Pulmonary artery endothelial cell (primary cell): Measurements from ENCODE around the gene TOX4. TPM values are rescaled to one million over a fixed set of nuclear protein-coding genes. Genes with fewer than 3 reads are reported as not detected.
"Not testable (repeated sequence)": the region's sequence is repeated elsewhere in the genome, so short reads cannot be mapped to it uniquely, and the experiment has no call there.

Source experiments
- DNase-seq: peaks from one replicate; pipeline ENCODE4 v3.0.0-alpha.2; 2011; ENCODE audit warnings: low read depth, low spot score
- total RNA-seq: library from RNA; depleted of rRNA; stranded (reverse); fragments of >200 nt; gene quantifications from 2 replicates; pipeline ENCODE4 v1.2.3, GENCODE V29; 2014

The TOX4 gene
- total RNA-seq, 1 donor from 2014 or later: 22.3 TPM

DNA sequence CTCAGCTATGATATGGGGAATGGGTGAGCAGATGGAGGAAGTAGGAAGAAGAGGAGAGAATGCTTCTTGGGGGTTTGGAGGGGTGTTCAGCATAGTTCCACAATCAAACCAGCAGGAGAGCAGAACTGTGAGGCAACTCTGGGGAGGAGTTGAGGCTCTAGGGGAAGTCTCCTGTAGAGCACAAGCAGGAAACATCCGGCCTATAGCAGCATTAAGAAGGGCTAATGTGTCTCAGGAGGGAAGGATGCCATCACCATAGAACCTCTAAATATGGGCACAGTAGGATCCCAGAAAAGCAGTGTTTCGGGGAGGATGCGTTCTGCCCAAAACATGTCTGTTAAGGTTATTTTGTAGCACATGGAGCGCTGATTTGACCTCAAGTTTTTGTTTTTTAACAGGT is 57.6 kb downstream of the TOX4 start:
- DNase-seq: no peak

- no peak for DNase-seq
Measured at GRCh38 chr14:21535545-21536417, 58.8 kb downstream of the TOX4 start.

DNA sequence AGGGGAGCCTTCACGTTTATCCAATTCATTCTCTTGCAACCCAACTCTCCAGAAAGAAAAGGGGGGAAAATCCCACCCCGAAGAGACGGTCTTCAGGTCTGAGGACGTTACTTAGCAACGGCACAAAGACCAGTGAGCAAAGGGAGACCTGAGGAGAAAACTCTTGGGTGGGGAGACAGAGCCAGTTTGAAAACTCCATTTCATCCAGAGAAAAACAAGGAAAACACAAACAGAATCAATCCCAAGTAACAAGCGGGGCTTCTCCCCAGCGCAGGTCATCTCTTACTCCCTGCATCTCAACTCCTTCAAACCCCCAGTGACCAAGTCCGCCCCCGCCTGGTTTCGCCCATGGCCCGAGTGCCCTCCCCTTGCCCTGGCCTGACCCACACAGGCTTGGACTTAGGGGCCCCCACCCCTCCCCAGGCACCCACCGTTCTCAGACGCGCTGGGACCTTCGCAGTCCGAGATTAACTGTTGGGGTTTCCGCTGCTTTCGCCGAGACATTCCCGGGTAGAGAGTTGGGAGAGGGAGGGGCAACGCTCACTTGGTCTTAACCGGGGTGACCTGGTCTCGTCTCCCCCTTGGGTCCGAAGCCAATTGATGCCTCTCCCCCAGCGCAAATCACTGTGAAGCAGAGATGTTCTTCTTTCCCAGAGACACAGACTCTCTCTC is 59.6 kb downstream of the TOX4 start:
- no peak for DNase-seq

GRCh38 chr14:21537090-21537424 is 60.1 kb downstream of the TOX4 start:
- no peak for DNase-seq

GRCh38 chr14:21539189-21539940 is 62.4 kb downstream of the TOX4 start:
- no peak for DNase-seq

DNA sequence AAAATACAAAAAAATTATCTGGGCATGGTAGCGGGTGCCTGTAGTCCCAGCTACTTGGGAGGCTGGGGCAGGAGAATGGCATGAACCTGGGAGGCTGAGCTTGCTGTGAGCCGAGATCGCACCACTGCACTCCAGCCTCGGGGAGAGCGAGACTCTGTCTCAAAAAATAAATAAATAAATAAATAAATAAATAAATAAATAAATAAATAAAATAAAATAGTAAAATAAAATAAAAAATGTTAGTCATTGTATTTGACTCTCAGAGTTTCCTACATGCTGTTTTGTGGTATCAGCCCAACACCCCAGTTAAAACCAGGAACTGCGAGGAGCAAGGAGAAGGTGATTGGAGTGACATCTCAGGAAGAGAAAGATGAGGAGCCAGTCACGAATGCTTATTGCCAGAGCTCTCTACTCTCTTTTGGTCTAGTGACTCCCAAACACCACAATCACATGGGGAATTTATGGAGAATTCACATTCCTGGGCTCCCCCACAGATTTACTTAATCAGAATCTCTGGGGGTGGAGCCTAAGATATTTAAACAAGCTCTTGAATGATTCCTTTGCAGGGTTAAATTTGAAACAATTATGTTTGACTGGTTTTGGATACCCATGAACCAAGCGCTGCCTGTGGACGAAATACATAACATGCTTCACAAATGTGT is 64.5 kb downstream of the TOX4 start:
- DNase-seq: no peak

DNA sequence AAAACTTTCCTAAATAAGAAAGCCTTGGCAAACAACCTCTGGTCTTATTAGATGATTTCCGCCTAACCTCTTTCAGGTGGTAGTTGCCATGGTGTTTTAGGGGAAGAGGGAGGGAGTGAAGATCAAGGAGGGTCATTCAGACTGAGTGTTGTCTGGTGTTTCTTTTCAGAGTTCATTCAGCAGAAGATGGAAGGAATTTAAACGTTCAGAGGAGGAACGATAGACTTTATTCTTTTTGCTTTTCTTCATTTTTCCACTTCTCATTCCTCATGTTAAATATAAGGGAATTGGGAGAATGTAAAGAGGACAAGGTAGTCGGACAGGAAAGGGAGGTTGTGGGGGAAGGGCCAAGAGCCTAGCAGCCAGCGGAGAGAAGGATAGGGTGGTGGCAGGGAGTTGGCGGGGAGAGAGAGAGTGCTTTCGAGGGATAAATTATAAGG is 66.5 kb downstream of the TOX4 start:
- no peak for DNase-seq

- no peak for DNase-seq
Measured at GRCh38 chr14:21543963-21544362, 67.0 kb downstream of the TOX4 start.

- not testable (repeated sequence) for DNase-seq
Measured at GRCh38 chr14:21544588-21544987, 67.6 kb downstream of the TOX4 start.

Other genes with a start within 250 kb of the TOX4 start
- gene HNRNPC, start 207.8 kb upstream of the TOX4 start, total RNA-seq: 905 and 1,085 TPM in 2 replicates
- not detected in 2 replicates for gene RPGRIP1, start 197.1 kb upstream of the TOX4 start, total RNA-seq
- gene SUPT16H, start 93.2 kb upstream of the TOX4 start, total RNA-seq: 98.9 and 125 TPM in 2 replicates
- 50.4 and 61.3 TPM in 2 replicates for gene CHD8, start 21.1 kb upstream of the TOX4 start, total RNA-seq
- 28.3 and 39.6 TPM in 2 replicates for gene RAB2B, start 236 bp upstream of the TOX4 start, total RNA-seq
- gene METTL3, start 34.1 kb downstream of the TOX4 start, total RNA-seq: 56.0 and 87.3 TPM in 2 replicates
- gene SALL2, start 49.2 kb downstream of the TOX4 start, total RNA-seq: 0.79 and 0.95 TPM in 2 replicates
- gene OR10G3, start 102.9 kb downstream of the TOX4 start, total RNA-seq: not detected in 2 replicates
- not detected in 2 replicates for gene OR10G2, start 157.7 kb downstream of the TOX4 start, total RNA-seq
- gene OR4E2, start 176.6 kb downstream of the TOX4 start, total RNA-seq: not detected in 2 replicates
- under 0.01 TPM in 1 of 2 replicates, not detected in the other for gene OR4E1, start 196.6 kb downstream of the TOX4 start, total RNA-seq